ENCODE data around the gene NXPH4.
A peak's percentile ranks its signal among the peaks of the same experiment; 100 is the strongest.

NXPH4 gene

GRCh38 chr12:57219205-57219992 lies 2.8 kb downstream of the NXPH4 start:
- no peak for DNase-seq (ENCODE audit: low read depth)

GRCh38 chr12:57219993-57220754 lies 3.6 kb downstream of the NXPH4 start:
- DNase-seq (ENCODE audit: low read depth), result no peak

- DNase-seq (ENCODE audit: low read depth), result no peak
These were observed 4.2 kb downstream of the NXPH4 start for GRCh38 chr12:57220770-57221168.

- DNase-seq (ENCODE audit: low read depth), result no peak
These were observed 4.7 kb downstream of the NXPH4 start for GRCh38 chr12:57221169-57221917.

GRCh38 chr12:57222286-57223190 lies 5.9 kb downstream of the NXPH4 start:
- no peak for DNase-seq (ENCODE audit: low read depth)

GRCh38 chr12:57223191-57224165 lies 6.9 kb downstream of the NXPH4 start:
- DNase-seq (ENCODE audit: low read depth), result no peak

- DNase-seq (ENCODE audit: low read depth), result no peak
These were observed 7.8 kb downstream of the NXPH4 start for GRCh38 chr12:57224278-57224972.

GRCh38 chr12:57224973-57225679 lies 8.5 kb downstream of the NXPH4 start:
- DNase-seq (ENCODE audit: low read depth), result no peak

GRCh38 chr12:57225680-57226210 lies 9.2 kb downstream of the NXPH4 start:
- no peak for DNase-seq (ENCODE audit: low read depth)

- no peak for DNase-seq (ENCODE audit: low read depth)
These were observed 10.2 kb downstream of the NXPH4 start for GRCh38 chr12:57226588-57227314.

GRCh38 chr12:57227315-57228115 lies 10.9 kb downstream of the NXPH4 start:
- DNase-seq (ENCODE audit: low read depth), result no peak

GRCh38 chr12:57229046-57229633 lies 12.5 kb downstream of the NXPH4 start:
- no peak for DNase-seq (ENCODE audit: low read depth)

- peak; percentile 87 for DNase-seq (ENCODE audit: low read depth)
These were observed 13.2 kb downstream of the NXPH4 start, which contains the start of gene SHMT2 for GRCh38 chr12:57229634-57230380. Gene SHMT2 (plus strand): TSS chr12:57229711. CDS start chr12:57229779, 68 bp downstream.

- DNase-seq (ENCODE audit: low read depth), result no peak
These were observed 14.0 kb downstream of the NXPH4 start for GRCh38 chr12:57230381-57231155.
